Endodermal cell (in vitro differentiated cells): Measurements from ENCODE around the gene TLCD3B. TPM values are rescaled to one million over a fixed set of nuclear protein-coding genes. Genes with fewer than 3 reads are reported as not detected.

ENCODE experiments used
- DNase-seq: peaks from one replicate; pipeline ENCODE4 v3.0.0-alpha.2; 2017
- H3K27ac ChIP-seq: 2 replicates; pipeline ENCODE4 v1.5.1; 2013; ENCODE audit warnings: mild to moderate bottlenecking, low read depth, low read length, moderate library complexity
- H3K27me3 ChIP-seq: 2 replicates; pipeline ENCODE4 v1.6.1; 2013; ENCODE audit warnings: mild to moderate bottlenecking, low read length, moderate library complexity; ENCODE audit not compliant: insufficient read depth, control insufficient read depth, poor library complexity, severe bottlenecking
- H3K36me3 ChIP-seq: 2 replicates; pipeline ENCODE4 v1.7.0; 2013; ENCODE audit warnings: mild to moderate bottlenecking, low read length, moderate library complexity; ENCODE audit not compliant: control insufficient read depth, insufficient read depth
- H3K4me1 ChIP-seq: one replicate; pipeline ENCODE4 v1.7.0; 2013; ENCODE audit warnings: low read length; ENCODE audit not compliant: control insufficient read depth, insufficient read depth
- H3K4me3 ChIP-seq: 2 replicates; pipeline ENCODE4 v1.5.1; 2013; ENCODE audit warnings: mild to moderate bottlenecking, low read length, moderate library complexity
- H3K9ac ChIP-seq: 2 replicates; pipeline ENCODE4 v1.6.1; 2013; ENCODE audit warnings: mild to moderate bottlenecking, low read length, moderate library complexity; ENCODE audit not compliant: poor library complexity, severe bottlenecking; ENCODE audit errors: extremely low read depth
- H3K9me3 ChIP-seq: 2 replicates; pipeline ENCODE4 v1.6.1; 2013; ENCODE audit warnings: mild to moderate bottlenecking, low read length, moderate library complexity; ENCODE audit not compliant: control insufficient read depth
- H3K27ac Mint-ChIP-seq: 2 replicates; pipeline ENCODE4 v1.8.0; 2020; ENCODE audit warnings: mixed read lengths
- H3K27me3 Mint-ChIP-seq: 2 replicates; pipeline ENCODE4 v1.8.0; 2021; ENCODE audit warnings: mild to moderate bottlenecking, mixed read lengths; ENCODE audit not compliant: insufficient read depth
- H3K36me3 Mint-ChIP-seq: 2 replicates; pipeline ENCODE4 v1.8.0; 2020; ENCODE audit warnings: low read depth, mixed read lengths
- H3K4me1 Mint-ChIP-seq: 2 replicates; pipeline ENCODE4 v1.8.0; 2020; ENCODE audit warnings: mixed read lengths
- H3K4me3 Mint-ChIP-seq: 2 replicates; pipeline ENCODE4 v1.8.0; 2020; ENCODE audit warnings: mild to moderate bottlenecking, moderate library complexity, mixed read lengths
- H3K9me3 Mint-ChIP-seq: 2 replicates; pipeline ENCODE4 v1.8.0; 2020; ENCODE audit warnings: mild to moderate bottlenecking, mixed read lengths
- WGBS, 2 experiments: methylation state at CpG; one replicate each; pipeline versions ENCODE4 v1.1.5 to v1.1.7; 2013; ENCODE audit warnings: missing lambda C conversion rate in 2 of 2, mixed read lengths in 1 of 2; ENCODE audit not compliant: insufficient coverage in 1 of 2, insufficient read length in 1 of 2; 5-methylcytosine and 5-hydroxymethylcytosine counted together
- total RNA-seq, 2 donors: library from RNA; stranded (reverse); fragmentation: NEBNext Ultra II Directional in 1 of 2; extraction: Animal tissue kit (Norgen Biotek cat#: 25700) in 1 of 2; gene quantifications; 2 replicates in 1 of 2; 3 replicates in 1 of 2; pipeline ENCODE4 v1.2.1, GENCODE V29; 2021
- TF ChIP-seq, protein P1 (sequence below): fragments of 200-600 bp; sonication (generic); conservative IDR thresholded peaks from 2 replicates; pipeline ENCODE4 v1.5.0; 2021; ENCODE audit warnings: antibody characterized with exemption, mild to moderate bottlenecking

Gene TLCD3B
- total RNA-seq, 2 donors from 2014 or later, result 3.3 to 3.5 TPM

DNA sequence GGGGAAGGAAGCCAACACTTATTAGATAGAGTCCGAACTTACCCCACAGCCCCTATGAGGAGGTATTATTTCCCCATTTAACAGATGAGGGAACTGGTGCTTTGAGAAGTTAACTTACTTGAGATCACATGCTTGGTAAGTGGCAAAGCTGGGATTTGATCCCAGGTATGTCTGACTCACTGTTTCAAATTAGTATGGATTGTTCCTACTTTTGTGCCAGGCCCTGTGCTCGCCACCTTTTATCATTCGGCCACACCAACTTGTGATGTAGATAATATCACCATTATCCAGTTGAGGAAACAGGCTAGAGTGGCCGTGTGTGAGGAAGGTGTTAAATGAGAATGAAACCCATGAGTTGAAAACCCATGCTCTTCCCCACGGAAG, 46.3 kb downstream of the TLCD3B start:
- no peaks in the 10 kb centered on the region for H3K27me3 ChIP-seq
- no peaks in the 10 kb centered on the region for H3K4me1 Mint-ChIP-seq
- H3K36me3 ChIP-seq, result peaks cover 90% of the 10 kb centered on the region
- H3K4me3 ChIP-seq, result no peak overlapping the region
- TF ChIP-seq, protein P1, sequence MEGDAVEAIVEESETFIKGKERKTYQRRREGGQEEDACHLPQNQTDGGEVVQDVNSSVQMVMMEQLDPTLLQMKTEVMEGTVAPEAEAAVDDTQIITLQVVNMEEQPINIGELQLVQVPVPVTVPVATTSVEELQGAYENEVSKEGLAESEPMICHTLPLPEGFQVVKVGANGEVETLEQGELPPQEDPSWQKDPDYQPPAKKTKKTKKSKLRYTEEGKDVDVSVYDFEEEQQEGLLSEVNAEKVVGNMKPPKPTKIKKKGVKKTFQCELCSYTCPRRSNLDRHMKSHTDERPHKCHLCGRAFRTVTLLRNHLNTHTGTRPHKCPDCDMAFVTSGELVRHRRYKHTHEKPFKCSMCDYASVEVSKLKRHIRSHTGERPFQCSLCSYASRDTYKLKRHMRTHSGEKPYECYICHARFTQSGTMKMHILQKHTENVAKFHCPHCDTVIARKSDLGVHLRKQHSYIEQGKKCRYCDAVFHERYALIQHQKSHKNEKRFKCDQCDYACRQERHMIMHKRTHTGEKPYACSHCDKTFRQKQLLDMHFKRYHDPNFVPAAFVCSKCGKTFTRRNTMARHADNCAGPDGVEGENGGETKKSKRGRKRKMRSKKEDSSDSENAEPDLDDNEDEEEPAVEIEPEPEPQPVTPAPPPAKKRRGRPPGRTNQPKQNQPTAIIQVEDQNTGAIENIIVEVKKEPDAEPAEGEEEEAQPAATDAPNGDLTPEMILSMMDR, result no peak
- H3K9me3 ChIP-seq, result no peaks in the 10 kb centered on the region
- DNase-seq, result no peak
- H3K36me3 Mint-ChIP-seq, result peaks cover 69% of the 10 kb centered on the region
- H3K27ac ChIP-seq, result no peak overlapping the region
- H3K27ac Mint-ChIP-seq, result no peak overlapping the region
- no peak overlapping the region for H3K4me3 Mint-ChIP-seq
- no peaks in the 10 kb centered on the region for H3K9me3 Mint-ChIP-seq
- H3K4me1 ChIP-seq, result no peaks in the 10 kb centered on the region
- no peak overlapping the region for H3K9ac ChIP-seq
- 93 to 100% methylated on average over 2 to 4 of the region's 5 CpGs for WGBS, 2 experiments
- no peaks in the 10 kb centered on the region for H3K27me3 Mint-ChIP-seq

DNA sequence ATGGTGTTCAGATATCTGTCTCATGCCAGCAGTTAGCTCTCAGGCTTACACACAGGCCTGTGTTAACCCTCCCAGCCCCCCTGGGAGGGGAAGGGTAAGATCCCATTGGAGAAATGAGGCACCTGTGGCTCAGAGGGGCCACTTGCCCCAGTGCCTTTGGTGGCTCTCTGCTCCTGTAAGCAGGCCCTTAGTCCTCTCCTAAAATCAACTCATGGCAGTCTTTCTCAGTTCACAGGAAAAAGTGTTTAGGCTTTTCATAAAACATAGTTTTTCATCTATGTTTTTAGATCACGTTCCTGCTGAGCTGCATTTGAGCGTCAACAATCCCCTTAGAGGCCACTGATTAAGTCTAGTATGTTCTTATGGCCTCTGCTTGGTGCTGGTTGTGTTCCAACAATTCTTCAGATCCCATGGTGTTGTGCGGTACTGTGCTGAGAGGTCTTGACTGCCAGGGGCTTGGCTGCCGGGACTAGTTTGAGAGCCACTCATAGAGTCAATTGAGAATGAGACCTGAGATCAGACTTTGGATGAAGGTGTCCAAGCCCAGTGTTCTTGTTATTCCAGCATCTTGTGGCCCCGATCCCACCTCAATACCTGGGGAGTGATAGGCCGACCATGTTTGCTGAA, 46.8 kb downstream of the TLCD3B start:
- 97 to 98% methylated on average over 3 to 6 of the region's 6 CpGs for WGBS, 2 experiments

DNA sequence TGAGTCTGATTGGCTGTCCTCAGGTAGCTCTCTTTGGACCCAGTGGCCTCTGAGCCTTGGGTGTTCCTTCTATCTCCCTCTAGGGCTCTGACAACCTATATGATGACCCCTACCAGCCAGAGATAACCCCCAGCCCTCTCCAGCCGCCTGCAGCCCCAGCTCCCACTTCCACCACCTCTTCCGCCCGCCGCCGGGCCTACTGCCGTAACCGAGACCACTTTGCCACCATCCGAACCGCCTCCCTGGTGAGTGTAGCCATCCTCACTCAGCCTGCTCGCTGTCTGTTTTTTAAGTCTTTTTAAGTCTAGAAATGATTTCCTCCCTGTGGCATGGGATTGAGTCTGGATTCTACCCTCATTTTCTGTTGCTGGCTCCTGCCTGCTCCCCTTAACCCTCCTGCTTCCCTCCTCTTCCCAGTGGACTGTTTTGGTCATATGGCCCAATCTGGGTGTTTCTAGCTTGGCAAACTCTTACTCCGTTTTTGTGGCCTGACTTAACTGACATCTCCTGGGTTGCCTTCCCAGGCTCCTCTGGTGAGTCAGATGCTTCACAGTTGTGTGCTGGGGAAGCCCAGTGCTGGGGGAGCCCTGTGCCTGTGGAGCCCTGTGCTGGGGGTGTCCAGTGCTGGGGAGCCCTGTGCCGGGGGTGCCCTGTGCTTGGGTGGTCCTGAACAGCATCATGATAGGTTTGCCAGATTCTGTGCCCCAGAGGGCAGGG, 47.5 kb downstream of the TLCD3B start:
- DNase-seq, result no peak
- Histone ChIP-seq H3K4me1 (no peaks in the 10 kb centered on the region), H3K36me3 (peaks cover 90% of the 10 kb centered on the region), H3K27ac (no peak overlapping the region), H3K9me3 (no peaks in the 10 kb centered on the region), H3K4me3 (no peak overlapping the region), H3K27me3 (no peaks in the 10 kb centered on the region), H3K9ac (no peak overlapping the region)
- no peak overlapping the region for H3K4me3 Mint-ChIP-seq
- WGBS, 2 experiments, result 92 to 100% methylated on average over 11 to 12 of the region's 12 CpGs
- H3K4me1 Mint-ChIP-seq, result no peaks in the 10 kb centered on the region
- H3K27me3 Mint-ChIP-seq, result no peaks in the 10 kb centered on the region
- peaks cover 74% of the 10 kb centered on the region for H3K36me3 Mint-ChIP-seq
- TF ChIP-seq, protein P1, result no peak
- no peak overlapping the region for H3K27ac Mint-ChIP-seq
- H3K9me3 Mint-ChIP-seq, result no peaks in the 10 kb centered on the region

More for the DNA sequence above, 46.8 kb downstream of the TLCD3B start:
- Histone ChIP-seq H3K4me3 (no peak overlapping the region), H3K9me3 (no peaks in the 10 kb centered on the region), H3K36me3 (peaks cover 90% of the 10 kb centered on the region), H3K27ac (no peak overlapping the region), H3K4me1 (no peaks in the 10 kb centered on the region), H3K27me3 (no peaks in the 10 kb centered on the region), H3K9ac (no peak overlapping the region)
- peaks cover 70% of the 10 kb centered on the region for H3K36me3 Mint-ChIP-seq
- no peak for DNase-seq
- no peaks in the 10 kb centered on the region for H3K27me3 Mint-ChIP-seq
- H3K27ac Mint-ChIP-seq, result no peak overlapping the region
- H3K4me1 Mint-ChIP-seq, result no peaks in the 10 kb centered on the region
- TF ChIP-seq, protein P1, result no peak
- no peak overlapping the region for H3K4me3 Mint-ChIP-seq
- H3K9me3 Mint-ChIP-seq, result no peaks in the 10 kb centered on the region
